Keratinocyte (primary cell): Measurements from ENCODE around the gene SELENBP1. TPM values are rescaled to one million over a fixed set of nuclear protein-coding genes. Genes with fewer than 3 reads are reported as not detected.

Experiments used
- DNase-seq: peaks from one replicate; pipeline ENCODE4 v3.0.0-alpha.2; 2011; ENCODE audit warnings: low read depth, missing footprints, low spot score
- FAIRE-seq: peaks from 2 replicates; lab custom pipeline; 2011; peaks lifted over from hg19 to GRCh38; lab: Jason Lieb, UNC
- H2AFZ ChIP-seq: 2 replicates; pipeline ENCODE4 v1.6.0; 2012; ENCODE audit warnings: low read length, control low read depth, inconsistent platforms; ENCODE audit not compliant: control insufficient read depth
- H3K27ac ChIP-seq: 2 replicates; pipeline ENCODE4 v1.5.1; 2011; ENCODE audit warnings: low read length; ENCODE audit not compliant: control insufficient read depth, insufficient read depth
- H3K27me3 ChIP-seq: 3 replicates; pipeline ENCODE4 v1.6.0; 2011; ENCODE audit warnings: low read length; ENCODE audit not compliant: control insufficient read depth, insufficient read depth; ENCODE audit errors: extremely low read depth
- H3K36me3 ChIP-seq, 2 experiments: 2 replicates in 1 of 2; 3 replicates in 1 of 2; pipeline ENCODE4 v1.5.1; 2011; ENCODE audit warnings: low read length in 2 of 2, mild to moderate bottlenecking in 1 of 2; ENCODE audit not compliant: control insufficient read depth in 2 of 2, insufficient read depth in 2 of 2; ENCODE audit errors: extremely low read depth in 1 of 2
- H3K4me1 ChIP-seq: 3 replicates; pipeline ENCODE4 v1.5.1; 2011; ENCODE audit warnings: low read length; ENCODE audit not compliant: control insufficient read depth, insufficient read depth; ENCODE audit errors: extremely low read depth
- H3K4me2 ChIP-seq: 3 replicates; pipeline ENCODE4 v1.6.0; 2011; ENCODE audit warnings: low read depth, low read length; ENCODE audit not compliant: control insufficient read depth, insufficient read depth; ENCODE audit errors: extremely low read depth
- H3K4me3 ChIP-seq, 3 experiments: fragments of 200-600 bp in 1 of 3; sonication (generic) in 1 of 3; 2 replicates in 2 of 3; 3 replicates in 1 of 3; pipeline ENCODE4 v1.5.1; 2011 to 2016; ENCODE audit warnings: low read length in 3 of 3, mild to moderate bottlenecking in 3 of 3, control low read depth in 2 of 3, inconsistent platforms in 1 of 3, low read depth in 1 of 3, mixed read lengths in 1 of 3, mixed run types in 1 of 3, moderate library complexity in 1 of 3; ENCODE audit not compliant: control insufficient read depth in 2 of 3, insufficient read depth in 2 of 3; ENCODE audit errors: extremely low read depth in 1 of 3
- H3K79me2 ChIP-seq: 2 replicates; pipeline ENCODE4 v1.6.0; 2012; ENCODE audit warnings: low read length; ENCODE audit not compliant: control insufficient read depth, insufficient read depth
- H3K9ac ChIP-seq: 3 replicates; pipeline ENCODE4 v1.6.0; 2011; ENCODE audit warnings: low read length; ENCODE audit not compliant: control insufficient read depth, insufficient read depth; ENCODE audit errors: extremely low read depth
- H3K9me1 ChIP-seq: 3 replicates; pipeline ENCODE4 v1.6.0; 2011; ENCODE audit warnings: low read length; ENCODE audit not compliant: control insufficient read depth, insufficient read depth; ENCODE audit errors: extremely low read depth
- H3K9me3 ChIP-seq: 2 replicates; pipeline ENCODE4 v1.5.1; 2012; ENCODE audit warnings: low read depth, low read length; ENCODE audit not compliant: control insufficient read depth
- H4K20me1 ChIP-seq: 3 replicates; pipeline ENCODE4 v1.6.0; 2011; ENCODE audit warnings: low read length; ENCODE audit not compliant: control insufficient read depth, insufficient read depth; ENCODE audit errors: extremely low read depth
- EZH2 ChIP-seq: IDR thresholded peaks from one replicate; pipeline ENCODE4 v1.6.1; 2012; ENCODE audit warnings: inconsistent platforms, mild to moderate bottlenecking, low read length, moderate library complexity
- dilution Hi-C: fragments of 300-500 bp; cut with MboI; formaldehyde crosslinking; loops from one replicate; pipeline ENCODE4 v1.7.0; 2020; ENCODE audit warnings: low sequenced_read_pairs; ENCODE audit not compliant: extremely low pct_ligation_motif_present
- polyA plus RNA-seq, 5 experiments: library from polyadenylated mRNA; depleted of rRNA in 3 of 5; stranded (reverse) in 3 of 5; stranded (forward) in 1 of 5; unstranded in 1 of 5; fragments of >200 nt; gene quantifications; 1 replicate in 1 of 5; 2 replicates in 3 of 5; 3 replicates in 1 of 5; pipeline versions ENCODE4 v1.2.1 to v1.2.3, GENCODE V29; 2011 to 2012; ENCODE audit warnings: missing spikeins in 2 of 5, low read depth in 1 of 5, low replicate concordance in 1 of 5
- TF ChIP-seq, protein P1 (sequence below), 3 experiments: IDR thresholded peaks in 1 of 3; conservative IDR thresholded peaks in 1 of 3; optimal IDR thresholded peaks in 1 of 3; 2 replicates in 2 of 3; 3 replicates in 1 of 3; pipeline versions ENCODE3 to v1.5.1; 2011; ENCODE audit warnings: low read length in 3 of 3, mild to moderate bottlenecking in 3 of 3, moderate library complexity in 2 of 3, control low read depth in 1 of 3, inconsistent platforms in 1 of 3; ENCODE audit not compliant: insufficient read depth in 2 of 3; ENCODE audit errors: extremely low read depth in 1 of 3

Gene SELENBP1
- polyA plus RNA-seq, 1 donor (not counting 4 experiments of a cell fraction or from before 2014, with no cell fraction given) = 3.0 TPM

DNA sequence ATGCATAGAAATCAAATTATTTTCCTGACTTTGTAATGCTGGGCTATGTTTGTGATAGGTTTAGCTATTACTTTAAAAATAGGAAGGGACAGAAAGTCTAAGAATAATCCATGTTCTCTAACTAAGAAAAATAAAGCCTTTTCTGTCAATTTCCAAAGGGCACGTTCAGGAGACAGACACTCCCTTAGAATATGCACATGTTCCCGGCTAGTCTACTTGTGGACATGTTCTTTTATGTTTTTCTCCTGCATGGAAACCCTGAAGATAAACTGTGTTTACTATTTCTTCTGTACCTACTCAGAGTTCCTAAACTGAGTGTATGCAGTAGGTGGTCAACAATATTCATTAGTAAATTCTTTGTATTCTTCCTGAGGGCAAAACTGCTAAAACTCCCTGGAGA lies 39.4 kb upstream of the SELENBP1 start:
- H3K36me3 ChIP-seq = peaks cover 17 to 28% of the 10 kb centered on the region in 2 experiments
- no peak for TF ChIP-seq EZH2
- TF ChIP-seq, protein P1, sequence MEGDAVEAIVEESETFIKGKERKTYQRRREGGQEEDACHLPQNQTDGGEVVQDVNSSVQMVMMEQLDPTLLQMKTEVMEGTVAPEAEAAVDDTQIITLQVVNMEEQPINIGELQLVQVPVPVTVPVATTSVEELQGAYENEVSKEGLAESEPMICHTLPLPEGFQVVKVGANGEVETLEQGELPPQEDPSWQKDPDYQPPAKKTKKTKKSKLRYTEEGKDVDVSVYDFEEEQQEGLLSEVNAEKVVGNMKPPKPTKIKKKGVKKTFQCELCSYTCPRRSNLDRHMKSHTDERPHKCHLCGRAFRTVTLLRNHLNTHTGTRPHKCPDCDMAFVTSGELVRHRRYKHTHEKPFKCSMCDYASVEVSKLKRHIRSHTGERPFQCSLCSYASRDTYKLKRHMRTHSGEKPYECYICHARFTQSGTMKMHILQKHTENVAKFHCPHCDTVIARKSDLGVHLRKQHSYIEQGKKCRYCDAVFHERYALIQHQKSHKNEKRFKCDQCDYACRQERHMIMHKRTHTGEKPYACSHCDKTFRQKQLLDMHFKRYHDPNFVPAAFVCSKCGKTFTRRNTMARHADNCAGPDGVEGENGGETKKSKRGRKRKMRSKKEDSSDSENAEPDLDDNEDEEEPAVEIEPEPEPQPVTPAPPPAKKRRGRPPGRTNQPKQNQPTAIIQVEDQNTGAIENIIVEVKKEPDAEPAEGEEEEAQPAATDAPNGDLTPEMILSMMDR (optimal IDR thresholded peaks at IDR 0.05 in 1 of 3, IDR thresholded peaks at IDR 0.05 in 1 of 3, conservative IDR thresholded peaks at IDR 0.05 in 1 of 3; ENCODE audit: extremely low read depth in 1 of 3, insufficient read depth in 2 of 3, low read length in 3 of 3) = no peak
- DNase-seq = no peak
- FAIRE-seq = no peak
- H3K4me3 ChIP-seq = no peak overlapping the region
- no peak overlapping the region for H3K4me2 ChIP-seq
- dilution Hi-C loops = no loop called here
- H3K9ac ChIP-seq = no peak overlapping the region
- H4K20me1 ChIP-seq = no peaks in the 10 kb centered on the region
- peaks cover 6% of the 10 kb centered on the region for H3K4me1 ChIP-seq
- no peaks in the 10 kb centered on the region for H3K27me3 ChIP-seq
- no peaks in the 10 kb centered on the region for H3K79me2 ChIP-seq
- H2AFZ ChIP-seq = no peak overlapping the region
- H3K27ac ChIP-seq = no peak overlapping the region
- H3K9me1 ChIP-seq = no peaks in the 10 kb centered on the region
- no peaks in the 10 kb centered on the region for H3K9me3 ChIP-seq

DNA sequence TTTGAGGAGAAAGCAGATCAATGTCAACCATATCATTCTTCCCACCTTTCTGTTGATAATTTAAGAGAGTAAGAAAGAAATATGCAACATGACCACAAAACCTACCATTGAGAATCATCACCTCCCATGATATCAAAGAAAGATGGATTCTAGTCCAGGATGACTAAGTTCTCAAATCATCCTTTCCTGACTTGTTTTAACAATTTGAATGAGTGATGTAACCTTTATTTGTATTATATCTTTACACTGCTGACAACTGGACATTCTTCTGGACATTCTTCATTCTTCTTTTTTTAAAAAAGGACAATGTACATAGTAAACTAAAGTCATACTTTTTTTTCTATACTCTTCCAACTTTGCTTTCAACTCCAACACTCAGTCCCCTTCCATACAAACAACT lies 36.4 kb upstream of the SELENBP1 start:
- H3K79me2 ChIP-seq = no peaks in the 10 kb centered on the region
- peaks cover 31 to 39% of the 10 kb centered on the region in 2 experiments for H3K36me3 ChIP-seq
- no peak overlapping the region for H3K4me2 ChIP-seq
- H3K4me1 ChIP-seq = peaks cover 4% of the 10 kb centered on the region
- no peaks in the 10 kb centered on the region for H3K27me3 ChIP-seq
- H3K27ac ChIP-seq = no peak overlapping the region
- no peak overlapping the region for H3K9ac ChIP-seq
- DNase-seq (no peak), FAIRE-seq (no peak)
- H3K9me1 ChIP-seq = no peaks in the 10 kb centered on the region
- dilution Hi-C loops = no loop called here
- H4K20me1 ChIP-seq = no peaks in the 10 kb centered on the region
- H3K9me3 ChIP-seq = no peaks in the 10 kb centered on the region
- TF ChIP-seq EZH2 = no peak
- TF ChIP-seq, protein P1 (optimal IDR thresholded peaks at IDR 0.05 in 1 of 3, IDR thresholded peaks at IDR 0.05 in 1 of 3, conservative IDR thresholded peaks at IDR 0.05 in 1 of 3; ENCODE audit: extremely low read depth in 1 of 3, insufficient read depth in 2 of 3, low read length in 3 of 3) = no peak
- H3K4me3 ChIP-seq = no peak overlapping the region
- H2AFZ ChIP-seq = no peak overlapping the region
